Head of caudate nucleus (tissue), 42 donors: ENCODE results near the gene EPHA3.

Experiments
- DNase-seq, 42 donors: peaks; one replicate each; pipeline versions ENCODE4 v3.0.0 to v3.0.0-alpha.2; 2020 to 2021; ENCODE audit warnings: mixed read lengths in 7 of 42
- intact Hi-C: fragments of 100-400 bp; cut with DNase I; formaldehyde crosslinking; loops from one replicate; pipeline ENCODE4 v1.15.0; 2022

EPHA3 gene

DNA sequence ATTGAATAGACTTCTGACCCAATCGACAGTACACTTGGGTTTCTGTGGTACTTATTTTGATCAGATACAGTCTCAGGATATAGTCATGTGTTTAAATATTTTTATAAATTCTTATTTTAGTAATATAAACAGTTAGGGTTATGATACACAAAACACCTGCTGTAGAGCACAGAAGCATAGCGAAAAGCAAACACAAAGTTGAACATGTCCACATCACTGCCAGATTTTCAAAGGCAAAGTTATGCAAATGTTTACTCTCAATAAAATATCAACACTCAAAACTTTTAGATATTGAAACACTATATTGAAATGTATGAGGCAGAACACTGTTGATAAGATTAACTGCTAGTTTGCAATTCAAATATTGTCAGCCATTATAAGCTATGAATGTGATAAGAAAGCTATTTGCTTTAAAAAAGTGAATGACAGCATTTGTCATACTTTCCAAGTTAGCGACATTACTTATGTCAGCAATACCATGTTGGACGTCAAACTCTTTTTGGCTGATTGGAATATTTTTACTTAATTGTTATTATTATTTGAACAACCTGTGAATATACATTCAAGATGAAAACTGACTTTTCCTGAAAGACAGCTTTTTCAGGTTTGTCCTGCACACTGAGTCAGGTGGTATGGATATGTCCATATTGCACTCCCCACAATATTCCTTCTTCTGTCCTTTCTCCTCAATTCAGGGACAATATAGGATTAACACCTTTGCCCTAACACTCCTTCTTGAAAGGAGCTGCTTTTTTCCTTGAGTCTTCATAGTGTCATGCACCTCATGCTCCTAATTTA, 367.1 kb downstream of the EPHA3 start:
- no peak for DNase-seq
- intact Hi-C loops: no loop called here

DNA sequence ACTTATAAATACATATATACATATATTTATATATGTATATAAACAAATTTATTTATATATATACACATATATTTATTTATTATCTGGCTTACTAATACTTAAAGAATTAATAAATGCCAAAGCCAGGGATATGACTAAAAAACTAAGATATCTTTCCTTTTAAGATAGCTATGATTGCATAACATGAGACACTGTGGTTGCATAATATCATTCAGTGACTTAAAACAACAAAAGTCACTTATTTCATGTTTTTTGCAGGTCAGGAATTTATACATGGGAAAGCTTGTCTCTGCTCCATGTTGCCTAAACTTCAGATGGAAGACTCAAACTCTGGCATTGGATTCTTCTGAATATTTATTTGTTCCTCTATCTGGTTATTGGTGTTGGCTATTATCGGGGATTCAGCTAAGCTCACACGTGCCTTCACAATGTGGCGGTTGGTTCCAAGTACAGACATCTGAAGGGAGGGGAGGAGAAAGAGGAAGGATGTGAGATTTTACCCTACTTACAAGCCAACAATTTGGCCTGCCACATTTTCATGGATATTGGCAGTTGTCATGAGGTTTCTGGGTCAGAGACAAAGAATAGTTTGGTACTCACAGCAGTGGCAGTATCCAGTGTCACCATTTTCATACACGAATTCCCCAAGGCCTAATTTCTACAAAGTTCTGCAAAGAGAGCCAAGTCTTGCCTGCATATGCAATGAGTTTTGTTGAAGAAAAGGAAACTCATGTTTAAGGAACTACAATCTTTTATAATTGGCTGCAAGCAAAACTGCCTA, 381.6 kb downstream of the EPHA3 start:
- intact Hi-C loops: no loop called here
- DNase-seq: no peak

DNA sequence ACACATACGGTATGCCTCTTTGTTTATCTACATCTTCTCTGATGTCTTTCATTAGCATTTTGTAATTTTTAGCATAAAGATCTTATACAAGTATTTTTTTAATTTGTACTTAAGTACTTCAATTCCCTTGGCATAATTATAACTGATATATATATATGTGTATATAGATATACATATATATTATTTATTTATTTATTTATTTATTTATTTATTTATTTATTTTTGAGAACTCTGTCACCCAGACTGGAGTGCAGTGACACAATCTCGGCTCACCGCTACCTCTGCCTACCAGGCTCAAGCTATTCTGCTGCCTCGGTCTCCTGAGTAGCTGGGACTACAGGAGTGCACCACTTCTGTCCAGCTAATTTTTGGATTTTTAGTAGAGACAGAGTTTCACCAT, 382.7 kb downstream of the EPHA3 start:
- no peak for DNase-seq
- intact Hi-C loops: no loop called here

DNA sequence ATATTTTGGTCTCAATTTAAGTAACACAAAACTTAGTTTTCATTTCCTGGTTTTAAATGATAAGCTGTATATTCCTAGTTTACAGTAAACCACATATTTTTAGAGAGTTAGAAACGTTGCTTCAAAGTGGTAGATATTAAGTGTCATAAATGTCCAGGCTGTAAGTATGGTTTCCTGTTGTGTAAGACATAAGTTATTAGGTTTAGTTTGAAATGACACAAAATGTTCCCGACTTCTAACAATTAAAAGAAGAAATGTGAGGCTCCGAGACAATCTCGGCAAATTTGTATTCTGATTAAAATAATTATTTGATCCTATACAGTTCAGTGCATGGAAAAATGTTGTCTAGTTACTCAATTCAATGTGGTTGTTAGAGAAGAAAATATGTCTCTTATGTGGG, 387.3 kb downstream of the EPHA3 start:
- no peak for DNase-seq
- intact Hi-C loops: no loop called here

DNA sequence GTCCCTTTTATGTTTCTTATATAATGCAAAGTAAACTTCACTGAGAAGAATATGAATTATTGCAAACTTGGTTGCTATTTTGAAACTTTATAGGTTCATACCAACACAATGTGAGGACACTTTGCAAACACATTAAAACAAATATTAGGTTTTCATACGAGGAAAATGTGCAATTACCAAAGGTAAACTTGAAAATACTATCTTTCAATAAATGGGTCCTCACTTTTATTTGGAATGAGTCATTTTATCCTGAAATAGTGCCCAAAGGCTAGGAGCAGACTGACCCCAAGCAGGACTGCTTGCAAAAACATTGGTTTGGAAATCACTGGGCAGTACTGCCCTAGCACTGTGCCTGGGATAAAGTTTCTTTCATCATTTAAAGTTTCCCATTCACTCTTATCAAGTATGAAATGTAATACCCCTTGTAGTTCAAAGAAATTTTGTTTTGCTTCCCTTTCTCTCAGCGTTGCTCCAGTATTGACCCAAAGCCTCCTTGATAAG, 396.5 kb downstream of the EPHA3 start:
- no peak for DNase-seq
- intact Hi-C loops: no loop called here

DNA sequence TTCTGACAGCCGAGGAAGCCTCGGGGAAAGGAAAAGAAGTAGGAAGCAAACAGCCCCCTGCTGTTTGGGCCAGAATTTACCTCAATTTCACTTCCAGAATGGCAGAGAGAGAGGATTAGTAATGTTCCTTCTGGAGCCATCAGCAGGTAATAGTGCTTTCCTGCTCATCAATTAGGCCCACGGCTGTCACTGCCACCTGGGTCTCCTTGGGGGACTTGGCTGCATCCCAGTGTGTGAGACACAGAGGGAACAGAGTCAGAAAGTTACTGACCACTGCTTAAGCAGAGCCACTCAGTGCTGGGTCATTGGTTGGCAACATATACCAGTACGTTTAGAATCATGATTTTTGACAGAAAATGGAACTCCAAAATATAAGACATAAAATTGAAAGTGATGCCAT, 397.0 kb downstream of the EPHA3 start:
- intact Hi-C loops: no loop called here
- no peak for DNase-seq

DNA sequence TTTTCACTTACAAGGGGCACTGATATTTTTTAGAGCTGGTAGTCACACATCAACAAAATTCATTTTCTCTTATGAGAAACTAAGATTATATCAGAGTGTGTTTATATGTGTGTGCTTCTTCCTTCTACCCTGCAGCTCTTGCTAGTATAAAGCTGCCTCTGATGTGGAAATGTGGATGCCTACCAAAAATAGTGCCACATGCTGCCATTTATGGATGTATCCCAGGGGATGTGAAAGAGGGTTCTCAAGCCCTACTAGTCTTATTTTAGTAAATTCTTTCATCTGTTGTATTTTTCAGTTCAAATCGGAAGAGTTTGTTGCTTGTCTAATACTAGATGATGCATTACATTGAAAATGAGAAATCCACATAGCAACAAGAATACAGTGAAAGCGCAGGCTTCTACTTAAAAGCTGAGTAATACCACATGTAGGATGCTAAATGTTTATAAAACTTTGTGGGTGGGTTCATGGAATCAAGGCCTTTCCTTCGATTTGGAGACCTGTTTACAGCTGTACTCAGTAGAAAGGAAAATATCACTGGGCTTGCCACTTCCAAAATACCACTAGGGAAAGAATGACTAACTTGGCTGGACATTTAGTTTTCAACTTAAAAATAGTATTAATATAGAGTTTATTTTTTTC, 399.2 kb downstream of the EPHA3 start:
- no peak for DNase-seq
- intact Hi-C loops: no loop called here

DNA sequence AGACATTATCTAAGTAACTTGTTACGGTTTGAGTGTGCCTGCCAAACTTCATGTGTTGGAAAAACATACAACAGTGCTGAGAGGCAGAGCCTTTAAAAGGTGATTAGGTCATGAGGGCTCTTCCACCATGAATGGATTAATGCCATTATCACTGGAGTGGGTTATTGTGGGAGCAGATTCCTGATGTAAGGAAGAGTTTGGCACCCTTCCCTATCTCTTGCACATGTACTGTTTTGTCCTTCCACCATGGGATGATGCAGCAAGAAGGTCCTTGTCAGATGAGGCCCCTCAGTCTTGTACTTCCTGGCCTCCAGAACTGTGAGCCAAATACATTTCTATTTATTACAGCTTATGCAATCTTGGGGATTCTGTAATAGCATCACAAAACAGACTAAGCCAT, 413.9 kb downstream of the EPHA3 start:
- no peak for DNase-seq
- intact Hi-C loops: no loop called here

DNA sequence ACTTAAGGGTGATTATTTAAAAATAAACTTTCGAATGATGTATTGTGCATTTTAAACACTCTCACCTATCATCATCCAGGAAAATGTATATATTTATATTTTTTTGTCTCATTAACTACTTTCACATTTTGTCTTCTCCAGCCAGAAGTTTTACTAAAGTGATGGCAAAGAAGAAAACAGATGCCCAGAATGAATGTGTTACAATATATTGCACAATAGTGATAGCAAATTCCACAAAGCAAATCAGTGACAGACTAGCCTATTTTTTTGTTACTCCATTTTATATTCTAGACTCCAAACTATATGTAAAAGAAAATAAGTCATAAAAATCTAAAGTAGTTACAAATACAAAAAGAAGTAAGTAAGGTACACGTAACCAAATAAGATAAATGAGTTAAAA, 414.7 kb downstream of the EPHA3 start:
- intact Hi-C loops: no loop called here
- no peak for DNase-seq

DNA sequence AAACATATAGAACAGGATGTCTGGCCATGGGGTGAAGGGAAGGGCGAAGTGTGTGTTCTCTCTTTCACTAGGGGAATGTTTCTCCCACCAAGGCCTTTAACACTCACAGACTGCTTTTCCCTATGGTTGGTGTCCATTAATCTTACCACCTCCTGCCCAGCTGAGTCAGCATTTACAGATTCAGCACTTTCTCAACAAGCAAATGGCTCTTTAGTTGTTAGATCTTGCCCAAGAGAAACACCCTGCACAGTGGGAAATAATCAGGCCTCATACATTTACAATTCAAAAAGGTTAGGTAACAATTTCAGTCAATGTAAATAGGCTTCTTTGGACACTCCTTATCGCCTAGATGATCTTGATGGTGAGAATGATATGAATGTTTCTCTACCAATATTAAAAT, 418.2 kb downstream of the EPHA3 start:
- no peak for DNase-seq
- intact Hi-C loops: no loop called here

DNA sequence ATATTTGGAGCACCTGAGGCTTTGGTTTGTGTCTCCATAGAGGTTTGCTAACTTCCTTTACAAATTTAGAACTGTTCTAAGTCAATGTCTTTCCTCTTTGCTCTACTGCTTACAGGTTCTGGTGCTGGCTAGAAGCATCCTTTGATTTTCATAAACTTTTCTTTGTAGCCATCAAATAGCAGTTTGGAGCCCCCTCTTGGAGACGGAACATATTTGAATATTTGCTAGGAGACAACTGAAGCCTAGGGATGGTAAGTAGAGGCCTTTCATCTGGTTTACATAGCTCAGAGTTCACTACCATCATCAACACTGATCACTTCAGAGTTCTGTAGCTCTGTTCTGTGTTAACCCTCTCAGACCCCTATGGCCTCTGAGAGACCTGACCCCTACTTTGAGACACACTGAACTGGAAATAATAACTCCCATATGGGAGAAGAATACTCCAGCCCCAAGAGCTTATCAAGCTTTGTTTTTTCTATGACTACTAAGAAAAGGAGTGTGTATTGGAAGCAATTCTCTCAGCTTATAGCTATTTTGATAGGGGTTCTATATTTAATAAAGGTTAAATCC, 420.4 kb downstream of the EPHA3 start:
- intact Hi-C loops: no loop called here
- DNase-seq: no peak
